CD4-positive, alpha-beta T cell treated with Interleukin-2 at 100 ng/mL for 4 hours (primary cell): ENCODE results near the gene ADAMTS17.

ENCODE experiments used
- DNase-seq: peaks from one replicate; pipeline ENCODE4 v3.0.0-alpha.2; 2020; ENCODE audit warnings: low spot score

Gene ADAMTS17

DNA sequence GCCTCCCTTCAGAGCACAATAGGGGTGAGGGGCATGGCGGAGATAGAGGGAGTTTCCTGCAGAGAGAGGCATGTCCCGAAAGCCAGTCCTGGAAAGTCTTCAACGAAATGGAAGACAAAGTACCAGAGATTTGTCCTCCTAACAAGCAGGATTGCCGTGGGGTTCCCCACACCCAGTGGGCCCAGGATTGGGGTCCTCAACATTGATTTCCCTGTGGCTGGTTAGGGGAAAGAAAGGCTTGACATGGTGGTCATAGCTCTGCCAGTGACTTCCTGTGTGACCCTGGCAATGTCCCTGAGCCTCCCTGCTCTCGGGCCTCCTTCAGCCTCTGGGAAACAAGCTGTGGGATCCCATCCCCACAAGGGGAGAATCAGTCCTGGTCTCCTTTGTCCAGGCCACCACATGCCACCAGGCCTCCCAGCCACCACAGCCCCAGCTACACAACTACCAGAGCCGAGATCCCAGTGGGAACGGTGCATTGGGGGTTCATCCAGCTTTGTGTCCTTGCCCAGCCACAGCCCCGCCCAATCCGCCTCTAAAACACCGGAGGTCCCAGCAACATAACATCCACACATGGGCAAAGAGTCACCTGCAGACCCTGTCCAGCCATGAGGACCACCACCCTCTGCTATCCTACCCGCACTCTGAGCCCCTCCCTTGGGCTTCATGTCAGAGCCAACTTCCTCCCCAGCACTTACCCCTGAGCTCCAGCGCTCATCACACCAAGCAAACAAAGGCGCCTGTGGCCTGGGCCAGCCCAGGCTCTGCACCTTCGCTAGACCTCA is 63.0 kb downstream of the ADAMTS17 start:
- no peak for DNase-seq

DNA sequence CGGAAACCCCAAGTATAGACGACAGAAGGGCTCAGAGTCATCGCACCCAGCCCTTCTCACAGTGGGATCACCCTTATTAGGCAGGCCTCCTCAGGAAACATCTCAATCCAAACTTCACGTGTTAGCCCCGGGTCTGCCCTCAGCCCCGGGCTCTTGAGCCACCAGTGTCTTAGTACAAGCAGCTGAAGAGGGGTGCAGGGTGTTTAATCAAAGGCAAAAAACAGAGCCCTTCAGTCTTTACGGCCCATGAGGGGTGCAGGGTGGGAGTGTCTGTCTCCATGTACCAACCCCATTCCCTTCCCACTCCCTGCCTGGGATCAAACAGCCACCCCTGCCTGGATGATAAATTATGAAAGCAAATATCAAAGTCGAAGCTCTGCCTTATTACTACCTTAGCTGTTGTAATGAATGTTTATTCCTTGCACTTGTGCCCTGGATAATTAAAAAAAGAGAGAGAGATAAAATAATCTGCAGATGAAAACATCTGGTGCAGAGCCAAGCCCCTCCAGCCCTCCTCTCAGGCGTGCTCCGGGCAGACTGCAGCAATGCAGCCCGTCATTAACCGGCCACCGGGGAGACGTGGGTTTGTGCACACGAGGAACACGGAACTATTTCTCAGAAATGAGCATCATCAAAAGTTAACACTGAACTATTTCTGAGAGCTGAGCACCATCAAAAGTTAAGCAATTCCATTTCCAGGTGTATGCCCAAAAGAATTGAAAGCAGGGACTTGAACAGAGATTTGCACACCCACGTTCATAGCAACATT is 64.5 kb downstream of the ADAMTS17 start:
- DNase-seq: no peak

DNA sequence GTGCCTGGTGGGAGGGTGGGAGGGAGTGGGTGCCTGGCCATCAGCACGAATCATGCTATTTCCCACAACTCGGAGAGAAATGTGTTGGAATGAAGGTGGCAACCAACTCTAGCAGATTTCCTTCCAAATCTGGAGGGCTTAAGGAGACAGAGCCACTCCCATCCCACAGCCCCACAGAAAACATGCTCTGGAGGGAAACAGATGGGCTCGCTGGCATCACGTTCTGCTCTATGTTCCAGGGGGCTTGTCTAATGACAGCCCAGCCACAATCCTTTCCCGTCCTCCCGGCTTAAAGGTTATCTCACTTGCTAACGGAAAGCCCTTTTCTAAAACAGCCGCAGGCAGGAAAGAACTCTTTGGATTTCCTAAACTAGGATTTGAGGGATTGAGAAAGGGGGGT is 65.3 kb downstream of the ADAMTS17 start:
- DNase-seq: no peak

DNA sequence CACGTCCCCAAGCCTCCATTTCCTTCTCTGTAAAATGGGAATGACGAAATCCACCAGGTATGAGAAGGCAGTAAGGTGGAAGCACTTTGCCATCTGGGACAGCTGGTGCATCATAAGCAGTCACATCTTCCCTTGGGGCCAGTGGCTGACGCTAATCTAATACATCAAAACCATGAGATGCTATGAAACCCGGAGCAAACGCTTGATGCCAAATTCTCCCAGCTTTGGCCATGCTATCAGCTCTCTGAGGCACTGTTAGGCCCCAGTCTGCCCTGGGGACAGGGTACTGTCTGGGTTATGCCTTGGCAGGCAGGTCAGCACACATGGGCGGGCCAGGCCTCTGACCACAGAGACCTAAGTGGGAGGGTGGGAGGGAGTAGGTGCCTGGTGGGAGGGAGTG is 66.1 kb downstream of the ADAMTS17 start:
- DNase-seq: no peak

DNA sequence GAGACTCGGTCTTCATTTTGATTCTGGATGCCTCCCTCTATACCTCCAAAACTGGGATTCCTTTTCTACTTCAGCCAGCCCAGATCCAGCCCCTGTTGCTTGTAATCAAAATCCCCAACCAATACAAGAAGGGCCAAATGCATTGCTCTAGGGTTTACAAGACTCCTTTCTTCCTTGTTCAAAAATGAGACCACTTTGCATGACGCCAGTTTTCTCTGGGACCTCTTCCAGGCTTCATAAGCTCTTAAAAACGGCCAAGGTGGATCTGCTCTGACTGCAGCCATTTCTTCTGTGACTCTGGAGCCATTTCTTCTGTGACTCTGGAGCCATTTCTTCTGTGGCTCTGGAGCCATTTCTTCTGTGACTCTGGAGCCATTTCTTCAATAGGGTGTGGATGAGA is 71.9 kb downstream of the ADAMTS17 start:
- DNase-seq: no peak

DNA sequence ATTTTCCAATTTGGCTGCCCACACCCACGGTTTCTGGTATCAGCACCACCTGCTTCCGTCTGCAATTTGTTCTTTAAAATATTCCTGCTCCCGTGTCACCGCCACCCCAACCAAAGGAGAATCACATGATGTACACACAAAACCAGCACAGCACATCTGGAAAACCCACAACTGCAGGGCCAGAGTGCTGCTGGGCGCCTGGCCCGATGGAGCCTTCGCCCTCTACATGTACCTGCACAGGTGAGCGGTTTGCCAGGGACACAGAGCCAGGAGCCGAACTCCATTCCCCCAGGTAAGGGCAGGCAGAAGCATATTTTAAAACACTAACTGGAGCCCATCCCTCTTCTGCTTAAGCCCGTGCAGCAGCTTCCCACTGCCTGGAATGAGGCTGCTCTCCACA is 75.6 kb downstream of the ADAMTS17 start:
- DNase-seq: no peak

DNA sequence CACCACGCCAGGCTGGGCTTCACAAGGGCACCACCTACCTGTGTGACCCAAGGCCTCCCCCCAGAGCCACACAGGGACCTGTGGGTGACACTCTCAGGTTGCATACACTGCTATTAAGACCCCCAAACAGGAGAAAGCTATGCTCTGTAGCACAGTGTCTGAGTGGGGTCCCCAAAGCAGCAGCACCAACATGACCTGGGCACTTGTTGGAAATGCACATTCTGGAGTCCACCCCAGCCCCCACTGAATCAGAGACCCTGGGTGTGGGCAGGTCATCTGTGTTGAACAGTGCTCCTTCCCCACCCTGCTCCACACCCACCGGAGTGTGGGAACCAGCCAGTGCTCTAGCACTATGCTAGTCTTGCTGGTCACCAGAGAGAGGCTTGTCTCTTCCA is 76.1 kb downstream of the ADAMTS17 start:
- no peak for DNase-seq

DNA sequence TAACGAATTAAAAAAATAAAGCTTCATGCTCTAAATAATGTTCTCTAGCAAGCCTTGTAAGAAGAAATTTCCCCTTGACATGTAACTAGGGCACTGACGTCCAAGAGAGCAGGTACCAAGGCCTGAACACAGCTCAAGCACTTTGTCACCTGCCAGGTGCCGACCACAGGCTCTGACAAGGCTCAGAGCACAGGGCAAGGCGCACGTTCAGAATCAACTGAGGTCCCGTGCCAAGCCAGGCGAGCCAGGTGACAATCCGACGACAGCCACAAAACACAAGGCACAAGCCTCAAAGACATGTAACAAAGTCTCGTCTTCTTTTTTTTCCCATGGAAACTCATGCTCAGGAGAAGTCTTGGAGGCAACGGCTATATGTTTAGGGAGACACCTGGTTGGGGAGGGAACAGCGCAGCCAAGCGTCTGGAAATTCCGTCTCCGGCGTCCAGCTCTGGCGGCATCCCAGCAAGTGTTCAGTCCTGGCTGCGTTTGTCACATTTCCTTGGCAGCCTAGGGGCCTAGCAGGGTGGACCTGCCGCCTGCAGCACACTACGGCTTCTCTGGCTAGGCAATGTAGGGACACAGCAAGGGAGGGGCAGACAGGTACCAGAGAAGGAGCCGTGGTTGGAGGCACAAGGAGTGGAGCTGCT is 76.7 kb downstream of the ADAMTS17 start:
- no peak for DNase-seq

DNA sequence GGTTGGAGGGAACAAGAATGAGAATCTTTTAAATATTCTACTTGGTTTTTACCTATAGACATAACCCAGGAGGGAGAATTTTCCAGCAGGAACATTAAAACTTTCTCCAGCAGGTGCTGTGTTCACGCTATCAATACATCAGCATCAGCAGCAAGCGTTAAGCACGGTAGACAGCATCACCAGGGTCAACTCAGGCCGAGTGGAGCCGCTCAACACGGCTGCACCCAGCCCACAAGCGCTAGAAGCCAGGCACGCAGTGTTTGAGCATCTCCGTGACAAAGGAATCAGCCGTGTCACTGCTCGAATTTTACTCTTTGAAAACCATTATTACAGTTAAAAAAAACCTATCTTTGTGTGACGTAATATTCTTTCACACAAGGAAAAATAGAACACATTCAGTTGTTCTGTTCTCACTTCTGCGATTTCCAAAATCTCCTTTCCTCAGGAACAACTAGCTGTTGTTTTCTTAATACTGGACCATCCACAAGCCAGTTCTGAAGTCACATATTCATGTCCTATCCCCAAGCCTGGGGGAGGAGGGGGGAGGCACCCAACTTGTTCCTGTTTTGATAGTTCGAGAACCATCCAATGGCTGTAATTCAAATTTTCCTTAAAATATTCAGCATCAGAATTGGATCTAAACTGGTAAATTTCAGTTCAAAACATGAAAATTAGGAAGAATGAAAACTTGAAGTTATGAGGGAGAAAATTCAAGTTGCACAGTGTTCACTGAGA is 77.9 kb downstream of the ADAMTS17 start:
- no peak for DNase-seq

DNA sequence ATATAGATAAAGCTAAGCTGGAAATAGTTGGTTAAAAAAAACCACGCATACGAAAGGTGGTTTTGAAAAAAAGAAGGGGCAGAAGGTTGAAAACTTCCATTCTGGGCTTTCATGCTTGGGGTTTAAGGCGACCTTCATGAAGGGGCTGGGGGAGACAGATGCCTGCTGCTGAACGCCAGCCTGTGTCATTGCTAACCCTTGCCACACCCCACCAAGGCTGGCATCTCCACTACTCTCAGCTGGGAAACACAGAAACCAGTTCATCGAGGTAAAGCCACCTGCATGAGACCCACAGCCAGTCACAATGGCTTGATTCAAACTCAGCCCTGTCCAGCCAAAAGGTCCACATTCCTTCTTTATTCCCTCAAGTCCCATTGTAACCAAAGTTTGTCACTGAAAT is 78.7 kb downstream of the ADAMTS17 start:
- DNase-seq: no peak

DNA sequence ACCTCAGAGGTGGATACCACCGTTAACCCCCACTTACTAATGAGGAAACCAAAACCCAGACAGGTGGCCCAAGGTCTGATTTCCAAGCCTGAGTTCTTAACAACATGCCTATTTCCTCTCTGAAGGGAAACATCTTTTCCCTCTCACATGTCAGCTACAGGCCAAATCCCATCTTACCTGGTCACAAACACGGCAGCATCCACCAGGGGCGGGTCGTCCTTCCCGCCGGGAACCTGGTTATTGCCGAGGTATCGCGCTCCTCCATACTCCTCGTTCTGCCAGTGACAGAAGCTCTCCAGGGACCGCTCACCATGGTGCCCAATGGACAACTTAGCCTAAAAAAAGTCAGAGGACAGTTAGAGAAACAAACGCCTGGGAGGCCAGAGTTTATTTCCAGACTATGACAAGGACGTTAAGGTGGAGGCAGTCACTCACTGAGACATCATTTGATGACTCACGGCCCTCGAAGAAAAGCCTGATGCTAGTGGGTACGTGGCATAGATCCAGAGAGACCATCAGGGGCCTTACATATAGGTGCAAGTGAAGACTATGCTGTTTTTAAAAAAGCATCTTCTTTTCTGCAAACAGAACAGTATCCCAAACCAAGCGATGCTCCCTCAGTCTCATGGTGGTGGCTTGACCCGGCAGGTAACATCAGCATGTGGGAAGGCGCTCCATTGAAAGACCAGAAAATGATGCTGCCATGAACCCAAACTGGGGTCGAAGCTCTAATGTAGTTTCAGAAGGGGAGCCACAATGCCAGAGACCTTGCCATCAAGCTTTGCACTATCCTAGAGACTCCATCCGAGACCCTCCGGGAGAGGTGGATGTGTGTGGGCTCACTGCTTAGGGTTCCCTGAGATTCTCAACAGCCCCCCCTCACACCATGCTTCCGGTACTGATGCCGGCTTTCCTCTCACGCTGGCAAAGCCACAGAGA is 80.2 kb downstream of the ADAMTS17 start:
- DNase-seq: no peak

DNA sequence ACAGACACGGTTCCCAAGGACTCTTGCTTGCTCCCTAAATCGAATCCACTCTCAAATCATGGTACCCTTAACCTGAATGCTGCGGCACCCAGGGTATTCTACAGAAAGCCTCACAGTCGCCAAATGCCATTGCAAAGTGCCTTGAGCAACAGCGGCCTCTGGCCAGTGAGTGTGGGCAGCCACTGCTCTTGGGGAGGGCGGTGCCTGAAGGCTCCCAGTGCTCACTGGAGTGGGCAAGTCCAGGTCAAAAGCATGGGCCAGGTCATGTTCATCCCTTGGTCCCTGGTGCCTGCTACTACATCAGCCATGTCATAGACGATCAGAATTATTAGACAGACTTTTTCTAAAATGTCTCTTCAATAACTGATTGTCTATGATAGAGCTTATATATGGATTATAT is 82.5 kb downstream of the ADAMTS17 start:
- no peak for DNase-seq

DNA sequence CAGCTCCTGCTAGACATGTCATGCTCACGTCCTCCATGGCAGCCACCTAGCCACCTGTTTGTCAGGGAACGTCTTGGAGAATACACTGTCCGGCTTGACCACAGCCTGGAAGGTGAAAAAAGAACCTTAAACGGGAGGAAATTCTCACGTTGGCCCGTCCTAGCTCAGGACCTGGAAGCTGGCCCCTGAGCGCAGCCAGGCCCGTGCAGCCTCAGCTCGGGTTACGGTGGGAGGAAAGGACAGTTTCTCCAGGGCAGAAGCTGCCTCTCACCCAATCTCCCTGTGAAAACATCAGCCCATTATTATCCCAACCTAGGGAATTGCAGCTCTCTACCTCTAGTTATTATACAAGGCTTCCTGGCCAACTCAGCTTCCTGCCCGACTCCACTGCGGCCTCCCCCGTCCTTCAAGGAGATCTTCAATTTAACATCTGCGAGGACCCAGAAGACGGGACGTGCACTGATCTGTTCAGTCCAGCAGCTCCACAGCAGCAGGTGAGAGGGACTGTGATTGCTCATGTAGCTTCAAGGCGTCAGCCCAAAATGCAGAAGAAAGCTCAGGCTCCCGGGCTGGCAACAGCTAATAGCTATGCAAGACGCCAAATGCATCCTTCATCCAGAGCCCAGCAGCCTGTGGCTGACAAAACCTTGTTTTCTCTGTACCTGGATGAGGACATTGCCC is 84.7 kb downstream of the ADAMTS17 start:
- DNase-seq: no peak

DNA sequence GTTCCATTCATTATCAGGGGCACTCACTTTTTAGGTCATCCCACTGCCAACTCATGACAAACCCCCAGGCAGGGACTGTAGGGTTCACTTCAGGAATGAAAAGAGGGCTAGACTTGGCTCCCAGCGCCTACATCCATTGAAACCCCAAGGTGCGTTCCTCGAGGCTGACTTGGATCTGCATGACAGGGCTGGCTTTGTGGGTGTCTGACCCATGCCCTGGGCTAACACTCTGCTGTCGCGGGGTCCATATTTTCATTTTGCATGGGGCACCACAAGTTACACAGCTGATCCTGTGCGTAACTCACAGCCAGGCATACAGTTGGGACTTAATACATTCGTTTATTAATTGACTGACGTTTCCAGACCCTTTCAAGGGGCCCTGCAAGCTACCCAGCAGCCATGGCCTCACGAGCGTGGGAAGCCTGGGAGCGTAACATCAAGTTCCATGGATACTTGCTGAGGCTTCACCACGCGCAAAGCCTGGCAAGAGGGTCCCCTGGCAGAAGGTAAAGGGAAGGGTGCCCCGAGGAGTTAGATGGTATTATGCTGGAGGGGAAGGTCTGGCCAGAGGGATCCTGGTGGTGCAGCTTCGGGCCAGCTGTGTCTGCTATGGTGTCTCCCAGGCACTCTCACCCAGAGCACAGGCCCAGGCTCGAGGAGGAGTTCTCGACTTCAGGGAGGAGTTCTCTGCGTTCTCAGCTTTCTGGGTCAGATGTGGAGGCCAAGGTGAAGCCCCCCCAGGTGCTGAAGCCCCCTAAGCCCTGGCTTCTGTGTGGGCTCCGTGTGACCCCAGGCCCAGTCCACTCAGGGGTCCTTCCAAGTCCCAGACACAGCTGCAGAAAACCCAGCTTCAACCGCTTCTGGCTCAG is 85.4 kb downstream of the ADAMTS17 start:
- no peak for DNase-seq

DNA sequence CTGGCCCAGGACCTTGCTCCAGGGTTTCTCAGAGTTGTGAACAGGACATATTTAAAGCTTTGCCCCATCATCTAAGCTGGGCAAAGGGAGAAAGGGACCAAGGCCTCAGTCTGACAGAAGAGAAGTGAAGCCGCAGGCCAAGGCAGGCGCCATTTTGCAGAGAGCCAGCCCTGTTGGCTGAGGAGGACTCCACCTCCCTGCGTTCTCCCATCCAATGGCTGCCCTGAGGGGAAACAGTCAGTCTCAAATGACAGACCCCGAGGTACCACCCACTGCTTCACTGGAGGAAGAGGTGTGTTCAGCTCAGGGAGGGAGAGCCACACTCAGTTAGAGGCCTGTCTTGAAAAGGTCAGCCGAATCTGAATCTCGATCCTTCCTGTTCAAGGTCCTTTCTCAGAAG is 86.1 kb downstream of the ADAMTS17 start:
- DNase-seq: no peak

DNA sequence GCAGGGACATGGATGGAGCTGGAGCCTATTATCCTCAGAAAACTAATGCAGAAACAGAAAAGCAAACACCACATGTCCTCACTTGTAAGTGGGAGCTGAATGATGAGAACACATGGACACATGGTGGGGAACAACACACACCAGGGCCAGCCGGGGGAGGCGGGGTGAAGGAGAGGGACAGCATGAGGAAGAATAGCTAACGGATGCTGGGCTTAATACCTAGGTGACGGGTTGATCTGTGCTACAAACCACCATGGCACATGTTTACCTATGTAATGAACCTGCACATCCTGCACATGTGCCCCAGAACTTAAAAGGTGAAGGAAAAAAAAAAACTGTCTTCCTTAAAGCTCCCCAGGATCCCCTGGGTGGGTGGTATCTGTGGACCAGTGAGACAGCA is 87.1 kb downstream of the ADAMTS17 start:
- no peak for DNase-seq

DNA sequence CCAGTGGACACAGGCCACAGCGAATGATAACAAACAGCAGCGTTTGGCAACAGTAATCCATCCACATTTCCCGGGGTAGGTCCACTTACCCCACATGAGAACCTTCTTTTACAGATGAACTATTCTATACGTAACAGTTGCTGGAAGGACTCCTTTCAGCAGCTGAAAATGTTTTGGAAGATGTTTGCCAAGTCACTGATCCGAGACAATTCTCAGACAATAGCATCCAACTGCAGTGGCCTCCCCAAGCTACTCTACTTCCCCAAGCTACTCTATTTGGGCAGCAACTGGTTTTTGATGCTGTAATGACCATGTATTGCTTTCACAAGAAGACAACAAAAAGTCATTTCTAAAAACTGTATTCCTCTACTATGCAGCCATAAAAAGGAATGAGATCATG is 87.5 kb downstream of the ADAMTS17 start:
- DNase-seq: no peak

DNA sequence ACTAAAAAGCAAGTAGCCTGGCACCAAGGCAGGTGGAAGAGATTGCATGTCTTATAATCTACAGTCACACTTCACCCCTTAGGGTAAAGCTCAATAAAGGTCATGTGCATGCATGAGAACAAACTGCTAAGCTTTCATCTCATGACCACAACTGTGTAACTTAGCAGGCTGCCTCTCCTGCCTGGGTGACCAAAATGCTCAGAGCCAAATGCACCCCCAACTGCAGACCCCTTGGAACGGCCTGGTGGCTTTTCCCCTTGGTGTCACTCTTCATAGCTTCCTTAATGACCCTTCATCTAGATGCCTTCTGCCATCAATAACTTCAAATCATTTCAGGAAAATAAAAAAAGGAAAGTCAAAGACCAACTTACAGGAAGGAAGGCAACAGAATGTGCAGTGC is 88.1 kb downstream of the ADAMTS17 start:
- no peak for DNase-seq

DNA sequence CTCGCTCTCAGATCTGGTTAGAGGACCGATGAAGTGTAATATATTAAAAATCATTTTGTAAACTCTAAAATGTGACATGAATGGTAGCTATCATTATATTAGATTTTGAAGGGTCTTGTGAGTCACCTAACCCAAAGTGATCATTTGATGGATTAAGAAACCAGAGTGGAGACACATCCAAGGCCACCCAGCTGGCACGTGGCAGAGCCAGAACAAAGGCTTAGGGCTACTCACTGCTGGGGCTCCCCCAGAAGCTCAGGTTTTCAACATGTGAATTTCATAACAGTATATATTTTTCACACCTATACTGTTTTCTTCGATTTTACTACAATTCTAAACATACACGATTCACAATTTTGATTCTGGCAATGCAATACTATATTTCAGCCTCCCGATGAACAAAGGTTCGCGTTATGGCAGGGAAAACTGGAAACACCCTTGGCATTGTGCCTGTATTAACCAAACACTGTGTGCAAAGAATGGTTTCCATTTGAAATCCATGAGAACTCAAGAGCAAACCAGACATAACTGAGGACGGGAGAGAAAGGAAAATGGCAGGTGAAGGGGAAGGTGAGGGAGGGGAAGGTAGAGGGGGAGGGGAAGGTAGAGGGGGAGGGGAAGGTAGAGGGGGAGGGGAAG is 88.9 kb downstream of the ADAMTS17 start:
- DNase-seq: no peak
